Suprapubic skin (tissue), 4 donors: ENCODE measurements around the gene TRUB2. TPM values are rescaled to one million over a fixed set of nuclear protein-coding genes. Genes with fewer than 3 reads are reported as not detected.
A peak's percentile ranks its signal among the peaks of the same experiment; 100 is the strongest.

Source experiments
- DNase-seq, 2 donors: peaks; one replicate each; pipeline ENCODE4 v3.0.0-alpha.2; 2019; ENCODE audit warnings: low spot score in 2 of 2
- H3K27ac ChIP-seq: fragments of 200-600 bp; sonication (generic); one replicate; pipeline ENCODE4 v1.5.1; 2019
- H3K27me3 ChIP-seq: fragments of 200-600 bp; sonication (generic); one replicate; pipeline ENCODE4 v1.5.1; 2019
- H3K36me3 ChIP-seq: fragments of 200-600 bp; sonication (generic); one replicate; pipeline ENCODE4 v1.5.1; 2019
- H3K4me1 ChIP-seq: fragments of 200-600 bp; sonication (generic); one replicate; pipeline ENCODE4 v1.5.1; 2019
- H3K4me3 ChIP-seq: fragments of 200-600 bp; sonication (generic); one replicate; pipeline ENCODE4 v1.5.1; 2019; ENCODE audit warnings: mild to moderate bottlenecking
- H3K9me3 ChIP-seq: fragments of 200-600 bp; sonication (generic); one replicate; pipeline ENCODE4 v1.5.1; 2019
- EP300 ChIP-seq: sonication (generic); formaldehyde crosslinking; IDR thresholded peaks from one replicate; pipeline ENCODE4 v1.6.1; 2017; ENCODE audit warnings: antibody characterized with exemption
- POLR2A ChIP-seq, 2 donors: fragments of 450-650 bp; IDR thresholded peaks; one replicate each; pipeline ENCODE4 v1.6.1; 2017; ENCODE audit warnings: antibody characterized with exemption in 2 of 2, mild to moderate bottlenecking in 2 of 2, moderate library complexity in 2 of 2
- POLR2AphosphoS5 ChIP-seq, 3 donors: sonication (generic); formaldehyde crosslinking; IDR thresholded peaks; one replicate each; pipeline ENCODE4 v1.6.1; 2017; ENCODE audit warnings: antibody characterized with exemption in 3 of 3
- WGBS: methylation state at CpG from one replicate; pipeline ENCODE4 v1.1.5; 2018; 5-methylcytosine and 5-hydroxymethylcytosine counted together
- total RNA-seq, 4 donors: library from RNA; depleted of rRNA; stranded (reverse); fragments of >200 nt; gene quantifications; one replicate each; pipeline ENCODE4 v1.1.0, GENCODE V29; 2016
- TF ChIP-seq, protein P1 (sequence below), 2 donors: fragments of 200-600 bp in 1 of 2; fragments of 450-650 bp in 1 of 2; sonication (generic) in 1 of 2; IDR thresholded peaks; one replicate each; pipeline ENCODE4 v1.5.1; 2016 to 2019; ENCODE audit warnings: antibody characterized with exemption in 2 of 2, mild to moderate bottlenecking in 1 of 2, moderate library complexity in 1 of 2

TRUB2 gene
- total RNA-seq, 4 donors from 2014 or later = 11.6 to 19.9 (median 14.1) TPM

GRCh38 chr9:128298535-128299482 lies 23.4 kb downstream of the TRUB2 start:
- peak overlapping the region; percentile 61 for H3K27ac ChIP-seq
- TF ChIP-seq POLR2A (IDR thresholded peaks at IDR 0.05) (no peak), POLR2AphosphoS5 (IDR thresholded peaks at IDR 0.05) (no peak), EP300 (no peak)
- TF ChIP-seq, protein P1, sequence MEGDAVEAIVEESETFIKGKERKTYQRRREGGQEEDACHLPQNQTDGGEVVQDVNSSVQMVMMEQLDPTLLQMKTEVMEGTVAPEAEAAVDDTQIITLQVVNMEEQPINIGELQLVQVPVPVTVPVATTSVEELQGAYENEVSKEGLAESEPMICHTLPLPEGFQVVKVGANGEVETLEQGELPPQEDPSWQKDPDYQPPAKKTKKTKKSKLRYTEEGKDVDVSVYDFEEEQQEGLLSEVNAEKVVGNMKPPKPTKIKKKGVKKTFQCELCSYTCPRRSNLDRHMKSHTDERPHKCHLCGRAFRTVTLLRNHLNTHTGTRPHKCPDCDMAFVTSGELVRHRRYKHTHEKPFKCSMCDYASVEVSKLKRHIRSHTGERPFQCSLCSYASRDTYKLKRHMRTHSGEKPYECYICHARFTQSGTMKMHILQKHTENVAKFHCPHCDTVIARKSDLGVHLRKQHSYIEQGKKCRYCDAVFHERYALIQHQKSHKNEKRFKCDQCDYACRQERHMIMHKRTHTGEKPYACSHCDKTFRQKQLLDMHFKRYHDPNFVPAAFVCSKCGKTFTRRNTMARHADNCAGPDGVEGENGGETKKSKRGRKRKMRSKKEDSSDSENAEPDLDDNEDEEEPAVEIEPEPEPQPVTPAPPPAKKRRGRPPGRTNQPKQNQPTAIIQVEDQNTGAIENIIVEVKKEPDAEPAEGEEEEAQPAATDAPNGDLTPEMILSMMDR (IDR thresholded peaks at IDR 0.05) = no peak
- WGBS = 57% methylated on average over 20 of the region's 20 CpGs

GRCh38 chr9:128297221-128297773 lies 24.9 kb downstream of the TRUB2 start:
- no peaks in the 10 kb centered on the region for H3K27me3 ChIP-seq
- no peak overlapping the region for H3K4me3 ChIP-seq
- no peak overlapping the region for H3K27ac ChIP-seq
- WGBS = 100% methylated on average over 2 of the region's 2 CpGs
- H3K4me1 ChIP-seq = peaks cover 14% of the 10 kb centered on the region
- DNase-seq = no peak
- no peak for TF ChIP-seq POLR2A (IDR thresholded peaks at IDR 0.05)
- TF ChIP-seq, protein P1 (IDR thresholded peaks at IDR 0.05) = no peak
- TF ChIP-seq POLR2AphosphoS5 (IDR thresholded peaks at IDR 0.05) = no peak
- TF ChIP-seq EP300 = no peak
- no peaks in the 10 kb centered on the region for H3K36me3 ChIP-seq
- H3K9me3 ChIP-seq = no peaks in the 10 kb centered on the region

More at GRCh38 chr9:128298535-128299482, 23.4 kb downstream of the TRUB2 start:
- H3K9me3 ChIP-seq = no peaks in the 10 kb centered on the region
- H3K27me3 ChIP-seq = no peaks in the 10 kb centered on the region
- no peaks in the 10 kb centered on the region for H3K36me3 ChIP-seq
- H3K4me3 ChIP-seq = no peak overlapping the region
- DNase-seq = no peak
- H3K4me1 ChIP-seq = peaks cover 16% of the 10 kb centered on the region

- 87% methylated on average over 14 of the region's 16 CpGs for whole genome bisulfite sequencing
- Histone ChIP-seq H3K36me3 (no peaks in the 10 kb centered on the region), H3K4me3 (no peak overlapping the region), H3K27ac (no peak overlapping the region), H3K9me3 (no peaks in the 10 kb centered on the region), H3K4me1 (peaks cover 14% of the 10 kb centered on the region), H3K27me3 (no peaks in the 10 kb centered on the region)
- no peak for TF ChIP-seq EP300
- TF ChIP-seq POLR2AphosphoS5 (IDR thresholded peaks at IDR 0.05) = no peak
- no peak for TF ChIP-seq POLR2A (IDR thresholded peaks at IDR 0.05)
- TF ChIP-seq, protein P1 (IDR thresholded peaks at IDR 0.05) = no peak
- no peak for DNase-seq
Measured at GRCh38 chr9:128296340-128297220, 25.7 kb downstream of the TRUB2 start.

- Histone ChIP-seq H3K9me3 (no peaks in the 10 kb centered on the region), H3K36me3 (peaks cover 5% of the 10 kb centered on the region), H3K27ac (no peak overlapping the region), H3K4me1 (peaks cover 14% of the 10 kb centered on the region), H3K4me3 (no peak overlapping the region), H3K27me3 (no peaks in the 10 kb centered on the region)
- 91% methylated on average over 4 of the region's 4 CpGs for WGBS
- no peak for DNase-seq
- TF ChIP-seq, protein P1 (IDR thresholded peaks at IDR 0.05) = no peak
- TF ChIP-seq POLR2A (IDR thresholded peaks at IDR 0.05) (no peak), POLR2AphosphoS5 (IDR thresholded peaks at IDR 0.05) (no peak), EP300 (no peak)
Measured at GRCh38 chr9:128294142-128294541, 28.1 kb downstream of the TRUB2 start.
